ENCODE results near the gene SLC25A22.

SLC25A22 gene

DNA sequence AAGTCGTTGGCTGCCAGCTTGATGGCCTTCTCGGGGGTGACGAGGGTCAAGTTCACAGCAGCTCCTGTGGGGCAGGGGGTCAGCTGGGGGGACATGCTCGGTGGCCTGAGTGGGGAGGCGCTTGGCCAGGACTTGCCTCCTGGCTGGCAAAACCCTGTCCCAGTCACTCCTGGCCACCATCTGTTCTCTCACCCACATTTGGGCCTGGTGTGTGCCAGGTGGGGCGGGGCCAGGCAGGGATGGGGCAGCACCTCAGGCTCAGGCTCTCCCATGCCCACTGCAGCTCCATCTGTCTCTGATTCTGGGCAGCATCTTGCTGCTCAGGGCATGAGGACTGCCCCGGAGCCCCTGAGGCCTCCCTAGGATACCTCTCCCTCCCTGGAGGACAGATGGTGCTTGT lies 4.5 kb downstream of the SLC25A22 start:
- Histone ChIP-seq H3K4me1 (ENCODE audit: control insufficient read depth, insufficient read depth, low read depth, low read length) (peaks cover 44% of the 10 kb centered on the region), H3K27me3 (ENCODE audit: control insufficient read depth in 1 of 2, insufficient read depth in 1 of 2, low read length in 2 of 2) (peaks cover 4 to 11% of the 10 kb centered on the region in 2 experiments), H3K4me3 (ENCODE audit: insufficient read depth in 1 of 2, low read depth in 1 of 2, low read length in 2 of 2) (no peak overlapping the region), H2BK15ac (ENCODE audit: low read depth, poor library complexity, severe bottlenecking) (no peak overlapping the region), H3K27ac (ENCODE audit: low read length, poor library complexity, severe bottlenecking) (no peak overlapping the region), H4K91ac (ENCODE audit: low read length) (no peak overlapping the region), H2BK120ac (ENCODE audit: low read depth, low read length) (no peak overlapping the region), H2BK5ac (ENCODE audit: low read depth, low read length, poor library complexity, severe bottlenecking) (no peak overlapping the region), H3K9me3 (ENCODE audit: control insufficient read depth, low read length) (no peaks in the 10 kb centered on the region), H3K23ac (ENCODE audit: low read length in 2 of 2) (no peak overlapping the region), H2AK5ac (ENCODE audit: low read length, severe bottlenecking) (no peak overlapping the region), H2BK12ac (ENCODE audit: low read length in 2 of 2) (no peak overlapping the region), H3K4me2 (ENCODE audit: low read length, poor library complexity, severe bottlenecking) (no peak overlapping the region), H3K9ac (ENCODE audit: low read length) (no peak overlapping the region), H2AFZ (ENCODE audit: low read depth, low read length) (no peak overlapping the region), H4K8ac (ENCODE audit: low read length) (no peak overlapping the region), H3K36me3 (ENCODE audit: control insufficient read depth in 1 of 2, insufficient read depth in 2 of 2, low read depth in 1 of 2, low read length in 2 of 2) (peaks cover 19 to 43% of the 10 kb centered on the region in 2 experiments), H3K14ac (ENCODE audit: low read length in 2 of 2) (no peak overlapping the region), H3K18ac (ENCODE audit: low read depth in 1 of 2, low read length in 2 of 2) (no peak overlapping the region), H3K4ac (ENCODE audit: low read depth in 1 of 2, low read length in 2 of 2) (no peak overlapping the region), H3K79me1 (replicated peaks; ENCODE audit: low read length, poor library complexity, severe bottlenecking) (peaks cover 3% of the 10 kb centered on the region)
- DNase-seq: no peak
- 95% methylated on average over 6 of the region's 7 CpGs for WGBS

DNA sequence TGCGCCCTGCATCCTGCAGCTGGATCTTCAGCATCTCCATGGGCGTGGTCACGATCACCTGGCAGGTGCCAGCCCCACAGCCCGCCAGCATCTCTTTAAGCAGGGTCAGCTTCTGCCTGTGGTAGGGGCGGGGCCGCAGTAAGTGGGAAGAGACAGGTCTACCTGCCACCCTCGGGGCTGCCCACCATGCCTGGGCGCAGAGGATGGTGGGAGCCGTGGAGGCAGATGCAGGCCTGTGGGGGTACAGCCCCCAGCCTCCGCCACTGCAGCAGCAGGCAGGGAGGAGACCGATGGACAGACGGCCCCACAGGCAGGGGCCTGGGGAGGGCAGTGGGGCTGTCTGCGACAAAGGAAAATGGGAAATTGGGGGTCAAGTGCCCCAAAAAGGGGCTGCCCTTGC lies 5.2 kb downstream of the SLC25A22 start:
- no peak for DNase-seq
- no peak overlapping the region for H4K91ac ChIP-seq (ENCODE audit: low read length)
- peaks cover 42% of the 10 kb centered on the region for H3K4me1 ChIP-seq (ENCODE audit: control insufficient read depth, insufficient read depth, low read depth, low read length)
- H3K23ac ChIP-seq (ENCODE audit: low read length in 2 of 2): no peak overlapping the region
- no peak overlapping the region for H2BK120ac ChIP-seq (ENCODE audit: low read depth, low read length)
- no peak overlapping the region for H4K8ac ChIP-seq (ENCODE audit: low read length)
- H3K27me3 ChIP-seq (ENCODE audit: control insufficient read depth in 1 of 2, insufficient read depth in 1 of 2, low read length in 2 of 2): peaks cover 4 to 14% of the 10 kb centered on the region in 2 experiments
- H3K18ac ChIP-seq (ENCODE audit: low read depth in 1 of 2, low read length in 2 of 2): no peak overlapping the region
- no peak overlapping the region for H2BK15ac ChIP-seq (ENCODE audit: low read depth, poor library complexity, severe bottlenecking)
- no peak overlapping the region for H2AFZ ChIP-seq (ENCODE audit: low read depth, low read length)
- H2BK12ac ChIP-seq (ENCODE audit: low read length in 2 of 2): no peak overlapping the region
- no peaks in the 10 kb centered on the region for H3K9me3 ChIP-seq (ENCODE audit: control insufficient read depth, low read length)
- H2AK5ac ChIP-seq (ENCODE audit: low read length, severe bottlenecking): no peak overlapping the region
- H2BK5ac ChIP-seq (ENCODE audit: low read depth, low read length, poor library complexity, severe bottlenecking): no peak overlapping the region
- H3K9ac ChIP-seq (ENCODE audit: low read length): no peak overlapping the region
- no peak overlapping the region for H3K4ac ChIP-seq (ENCODE audit: low read depth in 1 of 2, low read length in 2 of 2)
- no peak overlapping the region for H3K14ac ChIP-seq (ENCODE audit: low read length in 2 of 2)
- no peak overlapping the region for H3K27ac ChIP-seq (ENCODE audit: low read length, poor library complexity, severe bottlenecking)
- H3K4me3 ChIP-seq (ENCODE audit: insufficient read depth in 1 of 2, low read depth in 1 of 2, low read length in 2 of 2): no peak overlapping the region
- H3K4me2 ChIP-seq (ENCODE audit: low read length, poor library complexity, severe bottlenecking): no peak overlapping the region
- WGBS: 89% methylated on average over 13 of the region's 13 CpGs
- peaks cover 19 to 43% of the 10 kb centered on the region in 2 experiments for H3K36me3 ChIP-seq (ENCODE audit: control insufficient read depth in 1 of 2, insufficient read depth in 2 of 2, low read depth in 1 of 2, low read length in 2 of 2)
- peaks cover 3% of the 10 kb centered on the region for H3K79me1 ChIP-seq (replicated peaks; ENCODE audit: low read length, poor library complexity, severe bottlenecking)

DNA sequence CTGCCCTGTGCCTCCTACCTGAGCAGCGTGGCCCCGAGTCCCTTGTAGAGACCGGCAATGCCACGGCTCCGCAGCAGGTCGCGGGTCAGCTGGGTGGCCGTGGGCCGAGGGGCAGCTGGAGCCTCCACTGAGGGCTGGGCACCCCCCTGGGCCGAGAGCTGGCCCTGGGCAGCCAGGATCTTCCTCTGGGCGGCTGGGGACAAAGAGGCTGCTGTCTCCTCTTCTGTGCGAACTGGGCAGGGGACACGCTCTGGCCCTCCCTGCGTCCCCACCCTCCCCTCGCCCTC lies 5.6 kb downstream of the SLC25A22 start:
- H3K9me3 ChIP-seq (ENCODE audit: control insufficient read depth, low read length): no peaks in the 10 kb centered on the region

DNA sequence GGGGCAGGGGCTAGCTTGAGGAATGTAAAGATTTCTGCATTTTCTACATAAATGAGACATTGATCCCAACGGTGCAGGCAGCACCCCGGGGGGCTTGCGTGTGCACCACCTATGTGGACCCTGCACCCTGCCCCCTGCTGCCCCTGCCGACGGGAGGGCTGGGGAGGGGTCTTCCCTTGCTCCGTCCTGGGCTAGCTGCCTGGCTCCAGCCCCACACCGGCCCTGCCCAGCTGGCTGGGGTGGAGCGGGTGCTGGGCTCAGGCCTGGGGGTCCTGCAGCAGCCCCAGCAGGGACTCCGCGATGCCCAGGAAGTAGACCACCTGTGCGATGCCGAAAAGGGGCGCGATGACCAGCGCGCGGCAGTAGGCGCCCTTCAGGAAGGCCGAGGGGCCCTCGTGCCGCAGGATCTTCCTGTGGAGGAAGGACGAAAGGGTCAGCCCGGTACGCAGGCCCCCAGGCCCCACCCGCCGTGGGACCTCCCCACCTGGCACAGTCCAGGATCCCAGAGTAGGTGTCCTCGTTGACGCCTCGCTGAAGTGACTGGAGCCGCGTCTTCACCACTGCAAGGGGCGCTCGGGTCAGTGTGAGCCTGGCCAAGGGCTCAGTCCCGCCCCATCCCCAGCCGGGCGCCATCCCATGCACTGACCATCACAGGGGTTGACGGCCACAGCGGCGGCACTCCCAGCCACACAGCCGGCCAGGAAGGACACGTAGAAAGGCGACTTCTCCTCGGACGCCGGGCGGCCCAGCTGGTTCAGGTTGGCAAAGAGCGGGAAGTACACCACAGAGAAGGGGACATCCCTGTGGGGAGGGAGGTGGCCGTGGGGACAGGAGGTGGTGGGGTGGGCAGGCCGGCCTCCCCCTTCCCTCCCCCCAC lies 6.2 kb downstream of the SLC25A22 start:
- no peak overlapping the region for H2BK5ac ChIP-seq (ENCODE audit: low read depth, low read length, poor library complexity, severe bottlenecking)
- H3K27ac ChIP-seq (ENCODE audit: low read length, poor library complexity, severe bottlenecking): no peak overlapping the region
- H3K14ac ChIP-seq (ENCODE audit: low read length in 2 of 2): no peak overlapping the region
- no peak overlapping the region for H2AK5ac ChIP-seq (ENCODE audit: low read length, severe bottlenecking)
- H3K18ac ChIP-seq (ENCODE audit: low read depth in 1 of 2, low read length in 2 of 2): no peak overlapping the region
- H3K9ac ChIP-seq (ENCODE audit: low read length): no peak overlapping the region
- no peak overlapping the region for H4K8ac ChIP-seq (ENCODE audit: low read length)
- DNase-seq: no peak
- no peak overlapping the region for H2AFZ ChIP-seq (ENCODE audit: low read depth, low read length)
- H2BK15ac ChIP-seq (ENCODE audit: low read depth, poor library complexity, severe bottlenecking): no peak overlapping the region
- H3K36me3 ChIP-seq (ENCODE audit: control insufficient read depth in 1 of 2, insufficient read depth in 2 of 2, low read depth in 1 of 2, low read length in 2 of 2): peaks cover 19 to 43% of the 10 kb centered on the region in 2 experiments
- H3K27me3 ChIP-seq (ENCODE audit: control insufficient read depth in 1 of 2, insufficient read depth in 1 of 2, low read length in 2 of 2): peaks cover 4 to 14% of the 10 kb centered on the region in 2 experiments
- H4K91ac ChIP-seq (ENCODE audit: low read length): no peak overlapping the region
- no peak overlapping the region for H3K4me2 ChIP-seq (ENCODE audit: low read length, poor library complexity, severe bottlenecking)
- peaks cover 40% of the 10 kb centered on the region for H3K4me1 ChIP-seq (ENCODE audit: control insufficient read depth, insufficient read depth, low read depth, low read length)
- no peak overlapping the region for H2BK12ac ChIP-seq (ENCODE audit: low read length in 2 of 2)
- no peak overlapping the region for H3K4me3 ChIP-seq (ENCODE audit: insufficient read depth in 1 of 2, low read depth in 1 of 2, low read length in 2 of 2)
- H3K9me3 ChIP-seq (ENCODE audit: control insufficient read depth, low read length): no peaks in the 10 kb centered on the region
- peaks cover 3% of the 10 kb centered on the region for H3K79me1 ChIP-seq (replicated peaks; ENCODE audit: low read length, poor library complexity, severe bottlenecking)
- H3K4ac ChIP-seq (ENCODE audit: low read depth in 1 of 2, low read length in 2 of 2): peak overlapping the region in 1 of 2 experiments; percentile 13
- H2BK120ac ChIP-seq (ENCODE audit: low read depth, low read length): no peak overlapping the region
- no peak overlapping the region for H3K23ac ChIP-seq (ENCODE audit: low read length in 2 of 2)
- WGBS: 97% methylated on average over 47 of the region's 49 CpGs

More for the DNA sequence above, 5.6 kb downstream of the SLC25A22 start:
- over 99% methylated on average over 14 of the region's 15 CpGs for WGBS
- Histone ChIP-seq H2BK15ac (ENCODE audit: low read depth, poor library complexity, severe bottlenecking) (no peak overlapping the region), H3K23ac (ENCODE audit: low read length in 2 of 2) (no peak overlapping the region), H3K27ac (ENCODE audit: low read length, poor library complexity, severe bottlenecking) (no peak overlapping the region), H2BK12ac (ENCODE audit: low read length in 2 of 2) (no peak overlapping the region), H2AK5ac (ENCODE audit: low read length, severe bottlenecking) (no peak overlapping the region), H2BK5ac (ENCODE audit: low read depth, low read length, poor library complexity, severe bottlenecking) (no peak overlapping the region), H2AFZ (ENCODE audit: low read depth, low read length) (no peak overlapping the region), H3K9ac (ENCODE audit: low read length) (no peak overlapping the region), H3K18ac (ENCODE audit: low read depth in 1 of 2, low read length in 2 of 2) (no peak overlapping the region), H3K79me1 (replicated peaks; ENCODE audit: low read length, poor library complexity, severe bottlenecking) (peaks cover 3% of the 10 kb centered on the region), H4K8ac (ENCODE audit: low read length) (no peak overlapping the region), H3K4ac (ENCODE audit: low read depth in 1 of 2, low read length in 2 of 2) (no peak overlapping the region), H3K4me3 (ENCODE audit: insufficient read depth in 1 of 2, low read depth in 1 of 2, low read length in 2 of 2) (no peak overlapping the region), H3K27me3 (ENCODE audit: control insufficient read depth in 1 of 2, insufficient read depth in 1 of 2, low read length in 2 of 2) (peaks cover 4 to 14% of the 10 kb centered on the region in 2 experiments), H3K14ac (ENCODE audit: low read length in 2 of 2) (no peak overlapping the region), H2BK120ac (ENCODE audit: low read depth, low read length) (no peak overlapping the region), H3K4me2 (ENCODE audit: low read length, poor library complexity, severe bottlenecking) (no peak overlapping the region), H4K91ac (ENCODE audit: low read length) (no peak overlapping the region), H3K36me3 (ENCODE audit: control insufficient read depth in 1 of 2, insufficient read depth in 2 of 2, low read depth in 1 of 2, low read length in 2 of 2) (peaks cover 19 to 43% of the 10 kb centered on the region in 2 experiments), H3K4me1 (ENCODE audit: control insufficient read depth, insufficient read depth, low read depth, low read length) (peaks cover 42% of the 10 kb centered on the region)
- no peak for DNase-seq
